Thyroid gland (tissue), 4 donors: ENCODE results near the gene NDUFA7. TPM values are rescaled to one million over a fixed set of nuclear protein-coding genes. Genes with fewer than 3 reads are reported as not detected.

Experiments used
- DNase-seq, 2 donors: peaks; one replicate each; pipeline ENCODE4 v3.0.0-alpha.2; 2019
- H3K27ac ChIP-seq, 3 donors: fragments of 200-600 bp; sonication (generic); 1 replicate in 2 of 3; 2 replicates in 1 of 3; pipeline ENCODE4 v1.5.1; 2016 to 2019; ENCODE audit warnings: mild to moderate bottlenecking in 1 of 3, moderate library complexity in 1 of 3
- H3K27me3 ChIP-seq: fragments of 200-600 bp; sonication (generic); one replicate; pipeline ENCODE4 v1.5.1; 2019
- H3K36me3 ChIP-seq, 2 donors: fragments of 200-600 bp; sonication (generic); one replicate each; pipeline ENCODE4 v1.5.1; 2016 to 2019
- H3K4me1 ChIP-seq, 2 donors: fragments of 200-600 bp; sonication (generic); one replicate each; pipeline ENCODE4 v1.5.1; 2017 to 2019
- H3K4me3 ChIP-seq, 3 donors: fragments of 200-600 bp; sonication (generic); replicated peaks in 1 of 3; 1 replicate in 2 of 3; 2 replicates in 1 of 3; pipeline ENCODE4 v1.5.1; 2016; ENCODE audit warnings: mild to moderate bottlenecking in 1 of 3
- H3K9me3 ChIP-seq: fragments of 200-600 bp; sonication (generic); one replicate; pipeline ENCODE4 v1.5.1; 2017
- POLR2A ChIP-seq, 2 donors: fragments of 450-650 bp; IDR thresholded peaks; one replicate each; pipeline ENCODE4 v1.6.1; 2017; ENCODE audit warnings: antibody characterized with exemption in 2 of 2, mild to moderate bottlenecking in 2 of 2, moderate library complexity in 1 of 2
- WGBS, 2 donors: methylation state at CpG; one replicate each; pipeline ENCODE4 v1.1.5; 2017; 5-methylcytosine and 5-hydroxymethylcytosine counted together
- intact Hi-C: fragments of 100-400 bp; cut with DNase I; formaldehyde crosslinking; loops from one replicate; pipeline ENCODE4 v1.15.1; 2023
- total RNA-seq, 4 donors: library from RNA; depleted of rRNA; stranded (reverse); fragments of >200 nt; gene quantifications; one replicate each; pipeline ENCODE4 v1.2.3, GENCODE V29; 2016
- TF ChIP-seq, protein P1 (sequence below), 6 experiments: fragments of 200-600 bp in 3 of 6; fragments of 450-650 bp in 3 of 6; sonication (generic) in 3 of 6; IDR thresholded peaks; one replicate each; pipeline ENCODE4 v1.5.1; 2016 to 2019; ENCODE audit warnings: antibody characterized with exemption in 6 of 6, mild to moderate bottlenecking in 2 of 6, inconsistent platforms in 1 of 6, moderate library complexity in 1 of 6

Gene NDUFA7
- total RNA-seq, 4 donors from 2014 or later = 3.8 to 39.7 (median 17.0) TPM

GRCh38 chr19:8334458-8335342 lies 13.5 kb upstream of the NDUFA7 start:
- Histone ChIP-seq H3K9me3 (no peaks in the 10 kb centered on the region), H3K36me3 (no peaks in the 10 kb centered on the region), H3K4me1 (peaks cover 0 to 20% of the 10 kb centered on the region in 2 donors), H3K27me3 (no peaks in the 10 kb centered on the region), H3K27ac (no peak overlapping the region), H3K4me3 (peak overlapping the region in 1 of 3 donors; percentile 21)
- WGBS, 2 donors = 15 to 24% methylated on average over 4 to 9 of the region's 117 CpGs
- peak; percentile 59 to 64 for DNase-seq
- intact Hi-C loops = loop anchor here (10.0 kb wide), 1 partner anchor 250 kb away; no protein-coding TSS in a partner anchor
- TF ChIP-seq, protein P1, sequence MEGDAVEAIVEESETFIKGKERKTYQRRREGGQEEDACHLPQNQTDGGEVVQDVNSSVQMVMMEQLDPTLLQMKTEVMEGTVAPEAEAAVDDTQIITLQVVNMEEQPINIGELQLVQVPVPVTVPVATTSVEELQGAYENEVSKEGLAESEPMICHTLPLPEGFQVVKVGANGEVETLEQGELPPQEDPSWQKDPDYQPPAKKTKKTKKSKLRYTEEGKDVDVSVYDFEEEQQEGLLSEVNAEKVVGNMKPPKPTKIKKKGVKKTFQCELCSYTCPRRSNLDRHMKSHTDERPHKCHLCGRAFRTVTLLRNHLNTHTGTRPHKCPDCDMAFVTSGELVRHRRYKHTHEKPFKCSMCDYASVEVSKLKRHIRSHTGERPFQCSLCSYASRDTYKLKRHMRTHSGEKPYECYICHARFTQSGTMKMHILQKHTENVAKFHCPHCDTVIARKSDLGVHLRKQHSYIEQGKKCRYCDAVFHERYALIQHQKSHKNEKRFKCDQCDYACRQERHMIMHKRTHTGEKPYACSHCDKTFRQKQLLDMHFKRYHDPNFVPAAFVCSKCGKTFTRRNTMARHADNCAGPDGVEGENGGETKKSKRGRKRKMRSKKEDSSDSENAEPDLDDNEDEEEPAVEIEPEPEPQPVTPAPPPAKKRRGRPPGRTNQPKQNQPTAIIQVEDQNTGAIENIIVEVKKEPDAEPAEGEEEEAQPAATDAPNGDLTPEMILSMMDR (IDR thresholded peaks at IDR 0.05) = no peak
- no peak for TF ChIP-seq POLR2A (IDR thresholded peaks at IDR 0.05)

DNA sequence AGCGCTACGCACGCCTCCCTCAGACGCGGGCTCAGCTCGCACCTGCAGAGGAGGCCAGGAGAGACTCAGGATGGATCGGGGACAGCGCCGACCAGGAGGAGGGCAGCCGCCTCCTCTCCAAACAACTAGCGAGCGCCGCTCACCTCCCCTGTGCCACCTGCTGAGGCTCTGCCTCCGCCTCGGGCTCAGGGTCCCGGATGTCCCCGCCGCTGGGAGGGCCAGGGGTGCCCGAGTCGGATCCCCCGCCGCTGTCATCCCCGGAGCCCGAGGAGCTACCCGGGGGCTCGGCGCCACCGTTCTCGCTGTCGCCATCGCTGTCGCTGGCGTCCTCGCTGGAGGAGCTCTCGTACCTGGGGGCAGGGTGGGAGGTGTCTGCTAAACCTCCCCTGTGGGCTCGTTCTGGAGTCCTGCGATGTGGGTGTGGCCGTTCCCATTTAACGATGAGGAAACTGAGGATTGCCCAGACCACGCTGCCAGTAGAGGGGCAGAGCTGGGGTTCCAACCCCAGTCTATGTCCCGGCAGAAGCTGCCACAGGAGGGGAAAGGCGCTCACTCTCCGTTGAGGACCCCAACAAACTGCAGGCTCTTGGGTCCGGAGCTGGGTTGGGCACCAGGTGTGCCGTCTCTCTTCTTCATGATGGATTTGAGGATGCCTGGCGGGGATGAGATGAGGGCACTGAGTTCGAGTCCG lies 12.7 kb upstream of the NDUFA7 start:
- Histone ChIP-seq H3K36me3 (no peaks in the 10 kb centered on the region), H3K27ac (no peak overlapping the region), H3K27me3 (no peaks in the 10 kb centered on the region), H3K4me1 (peaks cover 0 to 20% of the 10 kb centered on the region in 2 donors), H3K9me3 (no peaks in the 10 kb centered on the region), H3K4me3 (peak overlapping the region in 1 of 3 donors; percentile 21)
- 16 to 19% methylated on average over 6 to 14 of the region's 48 CpGs for WGBS, 2 donors
- TF ChIP-seq, protein P1 (IDR thresholded peaks at IDR 0.05) = no peak
- TF ChIP-seq POLR2A (IDR thresholded peaks at IDR 0.05) = no peak
- intact Hi-C loops = loop anchor here (10.0 kb wide), 1 partner anchor 251 kb away; no protein-coding TSS in a partner anchor
- DNase-seq = no peak

- H3K36me3 ChIP-seq = no peaks in the 10 kb centered on the region
Measured at GRCh38 chr19:8332976-8333766, 12.0 kb upstream of the NDUFA7 start.

GRCh38 chr19:8331263-8331845 lies 10.2 kb upstream of the NDUFA7 start:
- DNase-seq = no peak
- Histone ChIP-seq H3K36me3 (no peaks in the 10 kb centered on the region), H3K9me3 (no peaks in the 10 kb centered on the region), H3K27ac (no peak overlapping the region), H3K27me3 (no peaks in the 10 kb centered on the region), H3K4me1 (peaks cover 0 to 20% of the 10 kb centered on the region in 2 donors), H3K4me3 (no peak overlapping the region)
- intact Hi-C loops = loop anchor here (10.0 kb wide), 1 partner anchor 253 kb away; no protein-coding TSS in a partner anchor
- WGBS, 2 donors = 68 to 87% methylated on average over 7 to 8 of the region's 8 CpGs
- no peak for TF ChIP-seq POLR2A (IDR thresholded peaks at IDR 0.05)
- TF ChIP-seq, protein P1 (IDR thresholded peaks at IDR 0.05) = no peak

More at GRCh38 chr19:8332976-8333766, 12.0 kb upstream of the NDUFA7 start:
- H3K9me3 ChIP-seq = no peaks in the 10 kb centered on the region
- peaks cover 0 to 20% of the 10 kb centered on the region in 2 donors for H3K4me1 ChIP-seq
- no peak overlapping the region for H3K4me3 ChIP-seq
- TF ChIP-seq POLR2A (IDR thresholded peaks at IDR 0.05) = no peak
- TF ChIP-seq, protein P1 (IDR thresholded peaks at IDR 0.05) = no peak
- WGBS, 2 donors = 18 to 27% methylated on average over 28 to 33 of the region's 52 CpGs
- intact Hi-C loops = loop anchor here (10.0 kb wide), 1 partner anchor 252 kb away; no protein-coding TSS in a partner anchor
- no peak overlapping the region for H3K27ac ChIP-seq
- DNase-seq = peak; percentile 49 to 56
- no peaks in the 10 kb centered on the region for H3K27me3 ChIP-seq
